T1000 (cell line): ENCODE data around the gene RP9.

Source experiments
- DNase-seq: peaks from one replicate; lab custom pipeline; 2025; ENCODE audit warnings: mixed read lengths; lab: John Stamatoyannopoulos, UW

Gene RP9, protein sequence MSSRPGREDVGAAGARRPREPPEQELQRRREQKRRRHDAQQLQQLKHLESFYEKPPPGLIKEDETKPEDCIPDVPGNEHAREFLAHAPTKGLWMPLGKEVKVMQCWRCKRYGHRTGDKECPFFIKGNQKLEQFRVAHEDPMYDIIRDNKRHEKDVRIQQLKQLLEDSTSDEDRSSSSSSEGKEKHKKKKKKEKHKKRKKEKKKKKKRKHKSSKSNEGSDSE

GRCh38 chr7:33109005-33109757 lies at the start of gene RP9:
Gene RP9, minus strand, starts transcription at chr7:33109404. Its CDS starts 32 bp downstream, at chr7:33109372.
- DNase-seq, result peak; percentile 63

- DNase-seq, result no peak
Measured at GRCh38 chr7:33157781-33158180, 48.6 kb upstream of the RP9 start.

- DNase-seq, result no peak
Measured at GRCh38 chr7:33157311-33157710, 48.1 kb upstream of the RP9 start.

- DNase-seq, result no peak
Measured at GRCh38 chr7:33156441-33156840, 47.2 kb upstream of the RP9 start.

GRCh38 chr7:33155811-33156210 lies 46.6 kb upstream of the RP9 start:
- no peak for DNase-seq

- DNase-seq, result no peak
Measured at GRCh38 chr7:33152087-33152486, 42.9 kb upstream of the RP9 start.

GRCh38 chr7:33145156-33145555 lies 36.0 kb upstream of the RP9 start:
- no peak for DNase-seq

- no peak for DNase-seq
Measured at GRCh38 chr7:33143996-33144718, 35.0 kb upstream of the RP9 start.

GRCh38 chr7:33142585-33142984 lies 33.4 kb upstream of the RP9 start:
- no peak for DNase-seq

GRCh38 chr7:33137103-33137502 lies 27.9 kb upstream of the RP9 start:
- DNase-seq, result no peak

DNA sequence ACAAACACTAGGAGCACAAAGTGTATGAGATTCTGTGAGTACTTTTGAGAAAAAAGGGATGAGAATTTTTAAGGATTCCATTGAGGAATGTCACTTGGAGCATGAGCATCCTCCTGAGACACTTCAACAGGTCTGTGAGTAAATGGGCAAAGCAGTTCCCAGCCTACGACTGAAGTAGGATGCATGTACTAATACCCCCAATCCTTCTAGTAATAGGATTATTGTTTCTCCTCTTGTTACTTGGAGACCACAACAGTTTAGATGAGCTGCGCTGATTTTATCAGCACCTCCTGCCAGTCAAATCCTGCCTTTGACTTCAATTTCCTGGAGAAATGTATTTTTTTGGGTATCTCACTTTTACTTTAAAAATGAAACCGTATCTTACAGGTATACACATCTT lies 21.0 kb upstream of the RP9 start:
- no peak for DNase-seq

DNA sequence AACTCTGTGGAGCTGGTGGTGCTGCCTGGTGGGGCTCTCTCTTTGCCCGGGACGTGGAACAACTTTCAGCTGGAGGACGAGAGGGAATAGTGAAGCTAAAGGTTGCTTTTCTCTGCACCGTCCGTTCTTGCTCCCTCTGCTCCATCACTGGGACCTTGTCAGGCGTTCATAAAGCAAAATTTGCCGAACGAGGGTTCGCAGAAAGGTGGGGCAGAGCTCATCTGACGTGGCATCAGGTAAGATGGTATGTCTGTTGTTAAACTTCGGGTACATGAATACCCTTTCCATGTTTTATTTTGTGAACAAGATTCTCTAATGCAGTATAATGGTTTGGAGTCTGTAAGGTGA lies 20.6 kb upstream of the RP9 start:
- DNase-seq, result no peak

GRCh38 chr7:33128990-33129805 lies 20.0 kb upstream of the RP9 start, which contains the start of gene BBS9:
Gene BBS9, plus strand, starts transcription at chr7:33129564. Its CDS starts 16,689 bp downstream, at chr7:33146253.
- peak; percentile 88 for DNase-seq

DNA sequence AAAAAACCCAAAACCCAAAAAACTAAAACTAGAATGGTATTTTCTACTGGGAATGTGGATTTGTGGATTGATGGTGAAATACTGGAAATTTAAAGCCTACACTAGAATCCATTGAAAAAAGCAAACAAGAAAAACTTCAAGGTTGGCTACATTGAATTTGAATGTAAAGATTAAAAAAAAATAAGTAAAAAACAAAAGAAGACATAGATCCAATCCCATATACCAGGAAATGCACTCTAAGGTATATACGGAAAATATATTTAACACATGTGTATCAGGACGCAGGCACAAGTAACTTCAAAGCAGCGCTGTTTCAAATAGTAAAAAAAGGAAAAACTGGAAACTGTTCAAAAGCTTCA lies 19.4 kb upstream of the RP9 start:
- DNase-seq, result no peak

- DNase-seq, result no peak
Measured at GRCh38 chr7:33127085-33127484, 17.9 kb upstream of the RP9 start.

- no peak for DNase-seq
Measured at GRCh38 chr7:33118383-33118782, 9.2 kb upstream of the RP9 start.

DNA sequence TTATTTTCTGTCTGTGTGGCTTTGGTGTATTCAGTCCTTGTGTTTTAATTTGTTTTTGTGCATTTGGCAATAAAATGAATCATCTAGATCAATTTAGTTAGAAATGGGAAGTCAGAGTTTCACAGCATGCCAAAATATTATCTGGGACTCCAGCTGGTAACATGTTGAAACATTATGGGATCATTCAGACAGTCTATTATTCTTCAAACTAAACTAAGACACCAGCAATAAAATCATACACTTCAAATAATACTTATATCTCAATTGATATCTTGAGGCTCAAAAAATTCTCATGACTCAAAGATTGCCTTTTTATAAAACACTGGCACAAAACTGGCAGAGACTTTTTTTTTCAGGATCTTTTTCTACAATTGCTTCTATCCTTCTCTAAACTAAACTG lies 5.8 kb upstream of the RP9 start:
- no peak for DNase-seq

GRCh38 chr7:33111614-33112013 lies 2.4 kb upstream of the RP9 start:
- no peak for DNase-seq

DNA sequence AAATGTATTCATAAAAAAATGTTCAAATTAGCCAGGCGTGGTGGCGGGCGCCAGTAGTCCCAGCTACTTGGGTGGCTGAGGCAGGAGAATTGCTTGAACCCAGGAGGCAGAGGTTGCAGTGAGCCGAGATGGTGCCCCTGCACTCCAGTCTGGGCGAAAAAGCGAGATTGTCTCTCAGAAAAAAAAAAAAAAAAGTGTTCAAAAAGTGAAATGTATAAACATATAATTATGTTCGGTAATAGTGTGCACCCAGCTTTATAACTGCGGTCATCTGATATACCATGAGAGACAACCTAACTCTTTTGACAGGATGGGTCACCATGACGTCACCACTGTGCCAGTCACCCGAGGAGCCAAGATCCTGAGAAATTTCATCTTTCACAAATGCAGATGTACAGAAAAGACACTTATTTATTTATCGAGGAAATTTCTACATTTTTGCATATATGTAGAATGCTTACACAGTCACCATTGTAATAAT lies 594 bp upstream of the RP9 start:
- DNase-seq, result no peak

GRCh38 chr7:33108554-33109004 lies 625 bp downstream of the RP9 start:
- DNase-seq, result no peak

GRCh38 chr7:33107136-33108066 lies 1.8 kb downstream of the RP9 start:
- no peak for DNase-seq
